Measurements from ENCODE around the gene PCAT7.

Gene PCAT7

GRCh38 chr9:94577571-94577970 lies 22.7 kb downstream of the PCAT7 start:
- no peak overlapping the region for H3K4me3 ChIP-seq (ENCODE audit: low read length)
- no peak for DNase-seq
- H3K4me2 ChIP-seq (ENCODE audit: low read depth, low read length): no peak overlapping the region
- no peak overlapping the region for H3K9ac ChIP-seq (ENCODE audit: low read length)
- H3K36me3 ChIP-seq (replicated peaks; ENCODE audit: insufficient read depth, low read length): no peaks in the 10 kb centered on the region
- no peaks in the 10 kb centered on the region for H3F3A ChIP-seq (ENCODE audit: insufficient read depth, low read length)
- no peaks in the 10 kb centered on the region for H3K9me2 ChIP-seq (replicated peaks; ENCODE audit: insufficient read depth, low read length)
- no peak overlapping the region for H2AFZ ChIP-seq (ENCODE audit: low read length)
- H3K27me3 ChIP-seq (replicated peaks; ENCODE audit: insufficient read depth, low read length): no peaks in the 10 kb centered on the region
- H3K9me3 ChIP-seq (replicated peaks; ENCODE audit: insufficient read depth, low read length): no peaks in the 10 kb centered on the region
- no peak overlapping the region for H3K27ac ChIP-seq (ENCODE audit: low read length)
- H3K79me2 ChIP-seq (ENCODE audit: low read length): no peaks in the 10 kb centered on the region
- H3K4me1 ChIP-seq (ENCODE audit: low read length): no peaks in the 10 kb centered on the region
- TF ChIP-seq EZH2 (optimal IDR thresholded peaks at IDR 0.05; ENCODE audit: low read depth, low read length): no peak
- TF ChIP-seq EZH2phosphoT487 (IDR thresholded peaks at IDR 0.05; ENCODE audit: low read length): no peak
- no peak for TF ChIP-seq CTCF (IDR thresholded peaks at IDR 0.05; ENCODE audit: low read length)
- H4K20me1 ChIP-seq (ENCODE audit: insufficient read depth, low read length): no peaks in the 10 kb centered on the region

- no peaks in the 10 kb centered on the region for H3K9me2 ChIP-seq (replicated peaks; ENCODE audit: insufficient read depth, low read length)
- no peaks in the 10 kb centered on the region for H3K9me3 ChIP-seq (replicated peaks; ENCODE audit: insufficient read depth, low read length)
- H3K27me3 ChIP-seq (replicated peaks; ENCODE audit: insufficient read depth, low read length): no peaks in the 10 kb centered on the region
- no peak for DNase-seq
- no peak overlapping the region for H3K4me3 ChIP-seq (ENCODE audit: low read length)
- H4K20me1 ChIP-seq (ENCODE audit: insufficient read depth, low read length): no peaks in the 10 kb centered on the region
- no peak overlapping the region for H3K9ac ChIP-seq (ENCODE audit: low read length)
- H3K4me2 ChIP-seq (ENCODE audit: low read depth, low read length): no peak overlapping the region
- no peaks in the 10 kb centered on the region for H3K36me3 ChIP-seq (replicated peaks; ENCODE audit: insufficient read depth, low read length)
- H3F3A ChIP-seq (ENCODE audit: insufficient read depth, low read length): peaks cover 3% of the 10 kb centered on the region
- H2AFZ ChIP-seq (ENCODE audit: low read length): no peak overlapping the region
- 0 out of 2 replicates have a peak, but pooled peaks cover 2% of the 10 kb centered on the region for H3K4me1 ChIP-seq (ENCODE audit: low read length)
- no peaks in the 10 kb centered on the region for H3K79me2 ChIP-seq (ENCODE audit: low read length)
- TF ChIP-seq CTCF (IDR thresholded peaks at IDR 0.05; ENCODE audit: low read length) (no peak), EZH2phosphoT487 (IDR thresholded peaks at IDR 0.05; ENCODE audit: low read length) (no peak), EZH2 (optimal IDR thresholded peaks at IDR 0.05; ENCODE audit: low read depth, low read length) (no peak)
- H3K27ac ChIP-seq (ENCODE audit: low read length): no peak overlapping the region
These were observed 26.8 kb downstream of the PCAT7 start for GRCh38 chr9:94581728-94582127.

GRCh38 chr9:94584555-94584954 lies 29.7 kb downstream of the PCAT7 start:
- Histone ChIP-seq H2AFZ (ENCODE audit: low read length) (no peak overlapping the region), H3K9me3 (replicated peaks; ENCODE audit: insufficient read depth, low read length) (no peaks in the 10 kb centered on the region), H3K9ac (ENCODE audit: low read length) (no peak overlapping the region), H3K27me3 (replicated peaks; ENCODE audit: insufficient read depth, low read length) (no peaks in the 10 kb centered on the region), H3K4me2 (ENCODE audit: low read depth, low read length) (no peak overlapping the region), H3K9me2 (replicated peaks; ENCODE audit: insufficient read depth, low read length) (no peaks in the 10 kb centered on the region), H3K79me2 (ENCODE audit: low read length) (no peaks in the 10 kb centered on the region), H4K20me1 (ENCODE audit: insufficient read depth, low read length) (no peaks in the 10 kb centered on the region), H3K36me3 (replicated peaks; ENCODE audit: insufficient read depth, low read length) (no peaks in the 10 kb centered on the region), H3K4me1 (ENCODE audit: low read length) (0 out of 2 replicates have a peak, but pooled peaks cover 7% of the 10 kb centered on the region), H3K4me3 (ENCODE audit: low read length) (no peak overlapping the region), H3F3A (ENCODE audit: insufficient read depth, low read length) (peaks cover 8% of the 10 kb centered on the region), H3K27ac (ENCODE audit: low read length) (no peak overlapping the region)
- DNase-seq: no peak
- TF ChIP-seq CTCF (IDR thresholded peaks at IDR 0.05; ENCODE audit: low read length) (no peak), EZH2phosphoT487 (IDR thresholded peaks at IDR 0.05; ENCODE audit: low read length) (no peak), EZH2 (optimal IDR thresholded peaks at IDR 0.05; ENCODE audit: low read depth, low read length) (no peak)

Data from MM.1S (cell line).